Stimulated activated CD4-positive, alpha-beta T cell treated with anti-CD3 and anti-CD28 coated beads, TNF-alpha, amount 100 ng/mL, for 24 hours (primary cell): ENCODE data around the gene CARNS1.

ENCODE experiments used
- DNase-seq, 3 experiments: peaks; one replicate each; pipeline ENCODE4 v3.0.0-alpha.2; 2020; ENCODE audit warnings: low read depth in 3 of 3

CARNS1 gene, protein sequence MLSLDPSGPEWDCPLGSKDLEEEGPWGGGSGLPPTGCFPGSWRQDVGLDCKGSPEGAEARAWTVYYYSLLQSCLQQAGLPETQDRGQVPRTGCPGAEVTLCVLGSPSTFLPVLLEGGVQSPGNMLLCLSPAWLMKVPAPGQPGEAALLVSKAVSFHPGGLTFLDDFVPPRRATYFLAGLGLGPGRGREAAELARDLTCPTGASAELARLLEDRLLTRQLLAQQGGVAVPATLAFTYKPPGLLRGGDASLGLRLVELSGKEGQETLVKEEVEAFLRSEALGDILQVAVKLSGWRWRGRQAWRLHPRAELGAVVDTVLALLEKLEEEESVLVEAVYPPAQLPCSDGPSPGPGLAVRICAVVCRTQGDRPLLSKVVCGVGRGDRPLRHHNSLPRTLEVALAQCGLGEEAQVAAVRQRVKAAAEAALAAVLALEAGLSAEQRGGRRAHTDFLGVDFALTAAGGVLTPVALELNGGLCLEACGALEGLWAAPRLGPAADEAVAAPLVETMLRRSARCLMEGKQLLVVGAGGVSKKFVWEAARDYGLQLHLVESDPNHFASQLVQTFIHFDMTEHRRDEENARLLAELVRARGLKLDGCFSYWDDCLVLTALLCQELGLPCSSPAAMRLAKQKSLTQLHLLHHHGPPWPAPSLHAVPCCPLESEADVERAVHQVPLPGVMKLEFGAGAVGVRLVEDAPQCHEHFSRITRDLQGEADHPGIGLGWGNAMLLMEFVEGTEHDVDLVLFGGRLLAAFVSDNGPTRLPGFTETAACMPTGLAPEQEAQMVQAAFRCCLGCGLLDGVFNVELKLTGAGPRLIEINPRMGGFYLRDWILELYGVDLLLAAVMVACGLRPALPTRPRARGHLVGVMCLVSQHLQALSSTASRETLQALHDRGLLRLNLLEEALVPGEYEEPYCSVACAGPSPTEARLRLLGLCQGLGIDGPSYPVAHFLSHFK

DNA sequence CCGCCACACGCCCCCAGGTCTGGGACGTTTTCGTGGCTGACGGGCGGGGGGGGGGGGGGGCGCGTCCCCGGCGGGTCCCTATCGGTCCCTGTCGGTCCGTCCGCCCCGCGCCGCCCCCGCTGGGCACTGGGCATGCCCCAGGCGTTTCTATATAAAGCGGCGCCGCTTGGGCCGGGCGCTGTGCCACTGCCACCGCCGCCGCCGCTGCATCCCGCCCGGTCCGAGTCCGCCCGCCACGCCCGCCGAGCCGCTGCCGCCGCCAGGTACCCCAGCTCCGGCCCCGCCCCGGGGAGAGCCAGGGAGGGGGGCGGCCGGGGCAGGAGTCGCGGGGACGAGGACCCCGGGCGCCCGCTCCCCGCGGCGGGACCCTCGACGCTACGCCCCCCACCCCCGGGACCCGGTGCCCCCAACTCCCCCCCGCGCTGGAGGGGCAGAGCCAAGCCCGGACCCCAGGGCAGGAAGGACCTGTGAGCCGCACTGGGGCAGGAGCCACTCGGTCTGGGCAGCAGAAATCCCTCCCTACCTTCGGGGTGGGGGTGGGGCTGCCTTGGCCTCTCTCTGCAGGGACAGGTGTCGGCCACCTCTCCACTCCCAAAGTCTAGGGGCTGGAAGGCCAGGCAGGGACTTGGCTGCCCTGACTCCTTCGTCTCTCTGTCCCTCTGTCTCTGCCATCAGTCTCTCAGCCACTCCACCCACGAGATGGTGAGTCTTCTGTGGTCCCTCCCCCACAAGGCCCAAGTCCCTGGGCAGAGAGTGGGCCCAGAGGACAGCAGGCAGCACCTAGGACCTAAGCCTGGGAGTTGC lies at the start of gene CARNS1:
CARNS1 (plus strand) TSS at position 178 of the 804 bp plus-strand sequence; CDS start at position 700, 522 bp downstream.
- no peak for DNase-seq

DNA sequence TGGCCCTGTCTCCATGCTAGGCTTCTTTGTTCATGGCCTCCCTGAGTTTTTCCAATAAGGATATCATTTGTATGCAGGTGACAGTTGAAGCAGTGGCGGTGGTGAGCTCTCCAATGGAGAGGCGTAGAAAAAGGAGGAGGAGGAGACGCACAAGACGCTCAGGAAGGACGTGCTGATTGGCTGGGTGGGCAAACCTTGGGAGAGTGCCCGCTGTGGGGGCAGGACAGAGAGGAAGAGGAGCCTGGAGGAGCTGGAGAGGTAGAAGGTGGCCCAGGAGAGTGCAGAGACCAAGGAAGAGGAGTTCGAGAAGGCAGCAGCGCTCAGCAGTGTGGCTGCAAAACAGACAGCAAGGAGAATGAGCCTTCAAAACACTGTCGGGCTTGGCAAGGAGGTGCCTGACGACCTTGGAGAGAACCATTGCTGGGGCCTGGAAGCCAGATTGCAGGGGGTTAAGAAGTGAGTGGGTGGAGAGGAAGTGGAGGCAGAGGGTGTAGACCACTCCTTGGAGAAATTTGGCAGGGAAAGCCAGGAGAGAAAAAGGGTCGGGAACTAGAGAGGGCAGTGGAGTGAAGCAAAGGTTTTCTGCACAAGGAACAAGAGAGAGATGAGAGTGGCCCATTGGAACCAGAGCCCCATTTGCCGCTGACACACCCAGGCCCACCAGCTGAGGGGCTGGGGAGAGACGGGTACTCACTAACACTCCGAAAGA lies 49.6 kb upstream of the CARNS1 start:
- no peak for DNase-seq

DNA sequence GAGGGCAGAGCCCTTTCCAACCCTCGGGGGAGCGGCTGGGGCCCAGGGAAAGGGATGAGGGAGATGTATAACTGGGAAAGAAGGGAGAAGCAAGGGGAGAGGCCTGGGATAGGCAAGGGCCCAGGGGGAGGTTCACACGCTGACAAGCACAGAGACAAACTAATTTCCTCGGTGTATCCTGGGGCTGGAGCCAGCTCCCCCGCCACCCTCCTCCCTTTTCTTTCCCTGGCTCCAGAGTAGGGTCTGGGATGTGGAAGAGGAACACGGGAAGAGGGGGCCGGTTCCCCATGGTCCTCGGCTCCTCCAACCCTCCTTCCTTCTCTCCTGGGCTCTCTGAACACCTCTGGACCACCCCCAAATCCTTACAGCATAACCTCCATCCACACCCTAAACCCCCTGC lies 48.9 kb upstream of the CARNS1 start:
- DNase-seq = no peak

DNA sequence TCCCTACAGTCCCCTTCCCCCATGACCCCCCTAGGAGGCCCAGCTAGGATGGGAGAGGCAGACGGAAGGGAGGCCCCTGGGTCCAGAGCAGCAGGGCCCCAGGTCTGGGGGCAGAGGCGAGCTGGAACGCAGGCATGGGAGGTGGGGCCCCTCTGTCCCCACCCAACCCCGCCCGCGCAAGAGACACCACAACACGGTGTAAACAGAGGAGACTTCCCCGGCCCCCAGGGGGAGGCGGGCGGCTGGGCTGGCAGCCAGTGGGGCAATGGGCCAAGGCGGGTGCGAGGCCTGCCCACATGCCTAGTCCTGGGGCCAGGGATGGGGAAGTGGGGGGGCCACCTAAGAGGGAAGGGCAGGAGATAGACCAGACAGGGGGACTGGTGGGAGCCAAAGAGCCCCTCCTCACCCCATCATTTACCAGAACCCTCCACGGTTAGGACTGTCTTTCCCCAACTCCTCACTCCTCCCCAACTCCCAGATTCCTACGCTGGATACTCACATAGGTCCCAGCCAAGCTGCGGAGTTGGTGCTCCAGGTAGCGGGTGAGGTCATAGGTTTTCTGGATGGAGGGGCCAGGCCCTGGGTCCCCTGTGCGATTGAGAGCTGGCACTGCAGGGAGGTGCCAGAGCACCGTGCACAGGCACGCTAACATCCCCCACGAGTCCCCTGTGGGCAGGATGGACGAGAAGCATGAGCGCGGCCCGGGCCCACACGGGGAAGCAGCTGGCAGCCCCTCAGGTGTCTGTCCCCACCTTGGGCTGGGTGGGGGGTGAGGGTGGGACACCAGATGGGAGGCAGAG lies 48.3 kb upstream of the CARNS1 start:
- DNase-seq = no peak

DNA sequence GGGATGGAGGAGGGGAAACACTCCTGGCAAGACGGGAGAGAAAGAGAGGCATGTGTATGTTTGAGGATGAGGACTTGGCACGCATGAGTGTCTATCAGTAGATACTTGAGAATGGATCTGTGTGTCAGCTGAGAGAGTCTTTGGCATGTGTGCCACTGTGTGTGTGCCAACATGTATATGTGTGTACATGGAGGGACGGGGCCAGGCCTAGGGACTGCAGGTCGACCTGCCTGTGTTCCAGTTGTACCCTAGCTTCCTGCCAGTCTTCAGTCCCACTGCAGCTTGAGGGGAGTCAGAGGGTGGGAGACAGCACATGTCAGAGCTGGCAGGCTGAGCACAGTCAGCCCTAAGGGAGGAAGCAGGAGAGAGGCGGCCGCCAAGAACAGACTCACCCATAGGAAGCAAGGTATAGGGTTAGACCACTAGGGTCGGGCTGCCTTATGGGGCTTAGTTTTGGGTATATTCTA lies 47.7 kb upstream of the CARNS1 start:
- DNase-seq = no peak

DNA sequence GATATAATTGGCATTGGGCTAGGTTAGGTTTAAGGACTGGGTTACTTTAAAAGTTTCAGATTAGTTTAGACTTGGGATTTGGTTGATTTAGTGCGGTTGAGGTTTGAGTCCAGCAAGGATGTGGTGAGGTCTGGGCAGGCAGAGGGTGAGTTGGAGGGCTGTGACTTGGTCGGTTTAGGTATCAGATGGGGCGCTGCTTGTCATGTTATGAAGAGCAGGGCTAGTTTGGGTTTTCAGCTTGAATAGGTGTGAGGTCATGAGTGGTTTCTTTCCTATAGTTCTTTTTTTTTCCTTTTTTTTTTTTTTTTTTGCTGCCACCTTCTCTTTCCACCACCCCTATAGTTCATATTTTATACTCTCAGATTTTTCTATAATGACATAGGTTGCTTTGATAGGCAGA lies 46.9 kb upstream of the CARNS1 start:
- no peak for DNase-seq

DNA sequence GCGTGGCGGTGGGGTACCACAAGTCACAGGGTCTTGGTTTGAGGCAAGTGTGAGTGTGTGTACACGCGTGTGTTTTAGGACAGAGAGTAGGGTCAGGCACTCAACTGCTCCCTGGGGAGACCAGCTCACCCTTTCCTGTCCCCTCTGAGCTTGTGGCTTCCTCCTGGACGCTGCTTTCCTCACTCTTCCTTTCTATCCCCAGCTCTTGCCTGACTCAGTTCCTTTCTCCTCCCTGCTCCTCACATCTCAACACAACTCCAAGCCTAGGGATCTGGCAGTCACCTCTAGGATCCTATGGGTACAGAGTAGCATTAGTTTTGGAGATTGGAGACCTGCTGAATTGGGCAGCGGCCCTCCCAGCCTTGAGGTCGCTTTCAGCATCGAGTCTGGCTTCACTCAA lies 46.2 kb upstream of the CARNS1 start:
- DNase-seq = no peak

DNA sequence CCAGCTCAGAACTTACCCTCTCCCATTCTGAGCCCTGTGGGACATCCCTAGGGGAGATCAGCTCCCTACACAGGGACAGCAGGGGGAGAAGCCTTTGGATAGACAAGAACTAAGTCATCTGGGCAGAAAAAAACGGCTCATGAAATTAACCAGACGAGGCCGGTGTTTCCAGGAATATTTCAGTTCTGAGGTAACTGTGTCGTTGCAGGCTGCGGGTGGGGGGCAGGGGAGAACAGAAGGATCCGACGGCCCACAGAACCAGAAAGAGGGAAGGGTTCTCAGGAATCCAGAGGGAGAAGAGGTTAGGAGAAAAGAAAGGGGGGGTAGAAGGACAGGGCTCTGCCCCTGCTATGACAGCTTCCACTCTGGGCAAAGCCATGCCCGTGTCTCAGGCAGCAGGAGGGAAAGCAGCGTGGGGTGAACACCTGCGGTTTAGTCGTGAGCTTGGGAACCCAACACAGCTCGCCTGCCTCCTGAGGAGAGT lies 45.6 kb upstream of the CARNS1 start:
- no peak for DNase-seq

DNA sequence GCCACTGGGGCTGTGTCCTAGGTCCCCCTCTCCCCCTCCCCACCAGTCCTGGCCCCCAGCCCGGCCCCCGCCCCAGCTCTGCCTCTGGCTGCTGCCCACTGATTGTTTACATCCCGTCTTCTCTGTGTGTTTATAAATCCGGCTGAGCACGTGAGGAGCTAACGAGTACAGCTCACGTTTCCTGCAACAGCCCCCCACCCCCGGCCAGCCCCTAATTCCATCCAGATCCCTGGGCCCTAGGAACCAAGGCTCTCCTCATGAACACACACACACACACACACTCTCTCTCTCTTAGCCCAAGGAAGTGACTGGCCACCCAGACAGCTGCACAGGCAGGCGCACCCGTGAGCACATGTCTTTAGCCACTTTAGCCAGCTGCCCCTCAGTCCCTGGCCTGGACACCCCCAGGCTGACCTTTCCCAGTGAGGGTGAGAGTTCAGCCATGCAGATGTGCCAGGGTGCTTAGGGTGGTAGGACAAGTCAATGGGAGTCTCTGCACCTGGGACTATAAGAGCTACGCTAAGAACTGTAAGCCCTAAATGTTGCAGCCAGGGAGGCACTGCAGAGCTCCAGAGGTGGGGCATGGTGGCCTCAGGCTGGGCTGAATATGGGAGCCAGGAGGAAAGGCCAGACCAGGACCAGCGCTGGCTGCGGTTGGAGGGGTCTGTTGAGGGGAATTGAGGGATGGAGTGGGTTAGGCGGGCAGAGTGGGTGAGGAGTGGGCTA lies 45.0 kb upstream of the CARNS1 start:
- no peak for DNase-seq

DNA sequence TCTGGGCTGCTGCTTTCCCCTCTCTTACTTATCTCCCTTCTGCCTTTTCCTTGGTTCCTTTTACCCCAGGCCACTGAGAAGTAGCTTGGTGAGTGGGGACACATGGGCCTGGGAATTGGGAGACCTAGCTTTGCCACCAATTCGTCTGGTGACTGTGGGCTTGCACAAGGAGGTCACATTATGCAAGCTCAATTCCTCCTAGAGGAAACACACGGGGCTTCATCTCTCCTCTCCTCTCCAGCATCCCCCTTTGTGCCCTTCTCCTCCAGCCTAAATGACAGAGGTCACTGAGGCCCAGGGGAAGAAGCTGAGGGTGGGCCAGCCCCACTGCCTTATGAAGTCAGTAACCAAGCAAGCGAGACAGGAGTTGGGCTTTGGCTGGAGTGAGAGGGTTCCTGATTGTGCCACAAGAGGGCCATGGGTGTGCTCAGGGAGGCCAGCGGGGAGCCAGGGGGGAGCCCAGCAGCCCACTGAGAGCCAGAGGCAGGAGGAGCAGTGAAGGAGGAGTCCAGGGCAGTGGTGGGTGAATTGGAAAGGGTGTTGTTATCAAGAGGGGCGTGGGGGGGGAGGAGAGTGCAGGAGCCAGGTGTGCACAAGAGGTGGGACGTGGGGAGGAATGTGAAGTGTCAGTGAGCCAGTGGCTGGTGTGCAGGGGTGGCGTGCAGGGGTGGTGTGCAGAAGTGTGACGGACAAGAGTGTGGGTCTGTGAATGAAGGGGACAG lies 44.1 kb upstream of the CARNS1 start:
- no peak for DNase-seq

DNA sequence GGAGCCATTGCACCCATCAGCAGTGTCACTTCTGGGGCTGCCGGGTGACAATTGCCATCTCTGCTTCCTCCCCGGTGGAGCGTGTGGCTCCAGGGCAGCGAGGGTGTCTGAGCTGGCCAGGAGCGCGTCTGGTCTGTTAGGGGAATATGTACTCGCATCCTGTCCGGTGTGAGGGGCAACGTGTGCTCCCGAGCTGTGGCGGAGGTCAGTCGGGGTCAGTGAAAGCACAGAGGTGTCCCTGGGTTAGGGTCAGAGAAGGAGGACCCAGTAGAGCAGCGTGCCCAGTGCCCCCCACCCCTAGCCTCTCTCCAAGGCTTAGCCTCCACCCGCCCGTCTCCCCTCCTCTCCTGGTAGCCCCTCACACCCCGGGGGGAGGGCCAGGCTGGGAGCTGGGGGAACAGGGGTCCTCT lies 43.6 kb upstream of the CARNS1 start:
- DNase-seq = no peak

DNA sequence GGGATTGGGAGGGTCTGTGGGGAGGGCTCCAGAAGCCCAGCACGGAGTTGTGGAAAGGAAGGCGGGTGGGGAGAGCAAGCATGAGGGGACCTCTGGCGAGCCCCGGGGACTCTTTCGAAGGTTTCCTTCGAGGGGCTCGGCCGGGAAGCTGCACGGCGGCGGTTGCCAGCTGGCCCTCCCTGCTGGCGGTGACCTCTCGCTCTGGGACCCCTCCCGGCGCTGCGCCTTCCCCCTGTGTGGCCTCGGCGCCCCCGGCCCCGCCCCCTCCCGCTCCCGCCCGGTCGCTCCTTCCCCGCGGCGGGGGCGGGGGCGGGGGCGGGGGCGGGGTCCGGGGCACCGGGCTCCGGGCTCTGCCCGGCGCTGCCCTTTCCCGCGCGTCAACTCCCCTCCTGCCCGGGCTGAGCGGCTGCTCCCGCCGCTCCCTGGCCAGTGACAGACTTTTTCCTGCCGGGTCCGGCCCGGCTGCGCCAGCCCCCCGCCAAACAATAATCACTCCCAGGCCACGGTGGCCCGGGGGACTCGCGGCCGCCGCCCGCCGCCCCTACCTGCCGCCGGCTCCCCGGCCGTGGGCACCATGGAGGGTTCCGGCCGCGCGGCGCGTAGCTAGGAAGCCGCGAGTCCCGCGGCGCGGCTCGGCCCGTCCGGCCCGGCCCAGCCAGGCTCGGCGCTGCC lies 43.0 kb upstream of the CARNS1 start:
- no peak for DNase-seq

DNA sequence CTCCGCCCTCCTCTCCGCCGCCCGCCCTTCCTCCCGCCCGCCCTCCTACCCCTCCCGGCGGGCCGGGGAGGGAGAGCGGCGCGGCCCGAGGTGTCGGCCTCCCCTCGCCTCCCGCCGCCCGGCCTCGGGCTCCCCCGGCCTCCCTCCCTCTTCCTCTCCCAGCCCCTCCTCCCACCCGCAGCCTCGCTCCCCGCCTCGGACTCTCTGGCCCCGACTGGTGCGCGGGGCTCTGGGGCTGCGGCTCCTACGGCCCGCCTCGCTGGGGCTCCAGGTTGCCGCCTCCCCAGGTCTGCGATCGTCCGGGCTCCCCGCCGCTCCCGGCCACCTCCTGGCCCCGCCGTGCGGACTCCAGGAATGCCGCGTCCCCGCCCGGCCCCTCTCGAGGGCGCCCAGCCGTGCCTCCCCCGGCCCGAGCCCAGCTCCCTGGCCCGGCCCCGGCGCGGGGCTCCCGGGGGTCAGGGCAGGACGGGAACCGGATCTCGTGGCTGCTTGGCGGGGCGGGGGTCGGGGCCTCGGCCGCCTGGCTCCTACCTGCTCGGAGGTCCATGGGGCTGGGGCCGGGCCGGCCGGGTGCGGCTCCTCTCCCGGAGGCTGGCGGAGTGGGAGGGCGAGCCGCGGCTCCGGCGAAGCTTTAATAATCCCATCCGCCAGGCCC lies 42.4 kb upstream of the CARNS1 start, which contains the start of gene CLCF1:
CLCF1 (minus strand) TSS at position 606 of the 655 bp plus-strand sequence; CDS start at position 547, 59 bp downstream.
- DNase-seq = no peak

DNA sequence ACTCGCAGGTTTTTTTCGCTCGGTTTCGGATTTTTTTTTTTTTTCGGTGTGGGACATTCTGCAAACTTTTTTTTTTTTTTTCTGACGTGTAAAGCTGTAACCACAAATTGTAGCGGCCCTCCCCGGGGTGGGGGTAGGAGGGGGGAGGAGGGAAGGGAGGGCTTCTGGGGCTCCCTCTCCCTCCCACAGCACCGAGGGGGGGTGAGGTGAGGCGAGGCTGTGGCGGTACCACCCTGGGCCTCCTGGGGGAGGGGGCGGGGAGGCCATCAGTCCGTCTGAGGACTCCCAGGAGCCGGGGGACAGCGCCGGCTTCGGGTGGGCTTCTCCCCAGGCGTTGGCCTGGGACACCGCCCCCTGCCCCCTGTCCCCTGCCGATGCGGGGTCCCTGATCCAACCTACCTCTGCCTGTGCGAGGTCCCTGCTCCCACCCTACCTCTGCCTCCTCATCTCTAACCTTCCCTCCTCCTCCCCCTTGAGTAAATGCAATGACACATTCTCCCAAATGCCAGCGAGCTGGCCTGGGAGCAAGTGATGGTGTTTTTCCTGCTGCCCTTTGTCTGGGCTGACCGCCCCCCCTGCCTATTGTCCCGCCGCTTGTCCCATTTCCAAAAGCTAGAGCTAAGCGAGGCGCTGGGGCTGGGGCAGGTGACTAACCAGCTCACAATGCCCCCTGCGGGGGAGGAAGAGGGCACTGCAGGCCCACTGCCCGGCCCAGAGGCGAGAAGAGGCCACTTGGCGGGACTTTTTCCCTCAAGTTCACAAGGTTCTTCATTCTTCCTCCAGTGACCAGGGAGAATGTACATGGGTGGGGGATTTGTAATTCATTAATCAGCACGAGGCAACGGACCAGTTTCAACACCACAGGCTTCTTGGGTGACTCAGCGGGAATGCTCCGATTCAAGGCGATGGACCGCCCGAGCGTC lies 41.6 kb upstream of the CARNS1 start:
- peak in 1 of 3 experiments; percentile 44 for DNase-seq

DNA sequence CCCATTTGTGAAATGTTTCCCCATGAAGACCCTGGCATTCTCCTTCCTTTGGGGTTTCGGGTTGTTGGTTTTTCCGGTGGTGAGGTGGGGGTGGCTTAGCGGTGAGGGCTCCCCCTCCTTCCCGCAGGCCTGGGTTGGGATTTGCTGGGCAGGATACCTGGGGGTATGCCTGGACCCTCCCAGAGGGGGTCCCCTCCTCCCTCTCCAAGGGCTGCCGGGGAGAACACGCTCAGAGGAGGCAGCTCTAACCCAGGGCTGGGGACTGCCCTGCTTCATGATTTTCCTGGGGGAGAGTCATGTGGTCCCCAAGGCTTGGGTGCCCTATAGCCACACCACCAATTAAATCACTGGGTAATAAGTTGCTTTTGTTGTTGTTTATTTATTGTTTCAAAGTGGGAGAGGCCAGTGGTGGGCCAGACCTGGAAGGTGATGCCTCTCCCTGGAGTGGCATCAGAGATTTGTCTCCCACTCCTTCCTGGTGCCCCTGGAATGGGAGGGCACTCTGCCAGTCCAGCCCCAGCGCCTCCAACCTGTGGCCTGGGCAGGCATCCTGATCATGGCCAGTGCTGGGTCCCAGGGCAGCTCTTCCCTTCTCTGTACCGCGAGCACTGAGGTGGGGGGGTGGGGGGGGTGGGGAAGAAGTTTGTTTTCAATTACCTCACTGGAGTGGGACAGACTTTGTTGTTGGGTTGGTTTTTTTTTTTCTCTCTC lies 40.8 kb upstream of the CARNS1 start:
- no peak for DNase-seq
